ENCODE data around the gene UBE2J2. TPM values are rescaled to one million over a fixed set of nuclear protein-coding genes. Genes with fewer than 3 reads are reported as not detected.

The UBE2J2 gene
- total and polyA plus RNA-seq, 4 donors: 21.0 to 30.4 (median 25.8) TPM

GRCh38 chr1:1244192-1244811 lies 29.4 kb downstream of the UBE2J2 start:
- Histone ChIP-seq H3K27ac (ENCODE audit: low read depth in 1 of 2, low read length in 2 of 2) (no peak overlapping the region), H3K9ac (ENCODE audit: low read depth in 1 of 2, low read length in 2 of 2) (no peak overlapping the region), H3K36me3 (ENCODE audit: control insufficient read depth in 4 of 4, insufficient read depth in 3 of 4, low read depth in 1 of 4, low read length in 3 of 4) (no peaks in the 10 kb centered on the region), H3K4me1 (ENCODE audit: control insufficient read depth in 4 of 4, insufficient read depth in 4 of 4, low read length in 3 of 4) (peaks cover 7 to 19% (median 11%) of the 10 kb centered on the region in 4 donors), H3K4me3 (ENCODE audit: low read depth in 1 of 3, low read length in 3 of 3) (no peak overlapping the region), H3K9me3 (ENCODE audit: control insufficient read depth in 4 of 4, low read length in 3 of 4) (no peaks in the 10 kb centered on the region), H3K27me3 (ENCODE audit: control insufficient read depth in 4 of 4, insufficient read depth in 4 of 4, low read length in 3 of 4) (no peaks in the 10 kb centered on the region)
- WGBS: 81% methylated on average over 30 of the region's 30 CpGs
- TF ChIP-seq ZBTB33 (IDR thresholded peaks at IDR 0.05): no peak
- TF ChIP-seq JUND (IDR thresholded peaks at IDR 0.05): no peak
- no peak for TF ChIP-seq CTCF (IDR thresholded peaks at IDR 0.05; ENCODE audit: low read depth, low read length, missing input control)
- no peak for TF ChIP-seq FOXA2 (IDR thresholded peaks at IDR 0.05)
- no peak for TF ChIP-seq RXRA (IDR thresholded peaks at IDR 0.05)
- no peak for TF ChIP-seq RAD21 (IDR thresholded peaks at IDR 0.05)
- TF ChIP-seq YY1 (IDR thresholded peaks at IDR 0.05): no peak
- no peak for TF ChIP-seq HNF4G (IDR thresholded peaks at IDR 0.05)
- TF ChIP-seq REST (IDR thresholded peaks at IDR 0.05): no peak
- no peak for TF ChIP-seq HNF4A (conservative IDR thresholded peaks at IDR 0.05)
- no peak for TF ChIP-seq NR2F2 (IDR thresholded peaks at IDR 0.05)
- no peak for TF ChIP-seq FOXA1 (IDR thresholded peaks at IDR 0.05)
- no peak for TF ChIP-seq MAX (IDR thresholded peaks at IDR 0.05)
- no peak for DNase-seq (ENCODE audit: low spot score)

DNA sequence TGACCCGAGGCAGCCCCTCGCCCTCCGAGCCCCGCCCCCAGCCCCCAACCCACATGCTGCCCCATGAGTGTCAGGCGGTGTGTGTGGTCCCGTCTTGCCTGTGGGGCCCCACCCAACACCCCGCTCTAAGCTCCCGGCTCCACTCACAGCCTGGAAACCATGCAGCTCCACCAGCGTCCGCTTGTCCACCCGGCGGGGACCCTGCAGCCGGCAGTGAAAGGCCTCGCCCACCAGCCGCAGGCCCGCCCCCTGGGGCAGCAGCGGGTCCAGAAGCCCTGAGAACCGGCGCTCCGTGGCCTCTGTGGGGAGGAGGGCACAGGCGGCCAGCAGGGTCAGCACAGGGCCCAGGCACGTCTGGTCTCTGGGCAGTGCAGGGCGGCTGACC lies 29.9 kb downstream of the UBE2J2 start:
- H3K4me3 ChIP-seq (ENCODE audit: low read depth in 1 of 3, low read length in 3 of 3): no peak overlapping the region
- WGBS: 78% methylated on average over 23 of the region's 23 CpGs
- no peak for TF ChIP-seq HNF4G (IDR thresholded peaks at IDR 0.05)
- TF ChIP-seq FOXA2 (IDR thresholded peaks at IDR 0.05): no peak
- no peak for TF ChIP-seq ATF3 (IDR thresholded peaks at IDR 0.05)
- no peak for TF ChIP-seq FOXA1 (IDR thresholded peaks at IDR 0.05)
- no peak for TF ChIP-seq REST (IDR thresholded peaks at IDR 0.05)
- no peak for TF ChIP-seq YY1 (IDR thresholded peaks at IDR 0.05)
- no peak for TF ChIP-seq SP1 (IDR thresholded peaks at IDR 0.05)
- TF ChIP-seq ZBTB33 (IDR thresholded peaks at IDR 0.05): no peak
- TF ChIP-seq MAX (IDR thresholded peaks at IDR 0.05): no peak
- peaks cover 9 to 21% (median 13%) of the 10 kb centered on the region in 4 donors for H3K4me1 ChIP-seq (ENCODE audit: control insufficient read depth in 4 of 4, insufficient read depth in 4 of 4, low read length in 3 of 4)
- H3K36me3 ChIP-seq (ENCODE audit: control insufficient read depth in 4 of 4, insufficient read depth in 3 of 4, low read depth in 1 of 4, low read length in 3 of 4): no peaks in the 10 kb centered on the region
- no peak for DNase-seq (ENCODE audit: low spot score)
- no peak overlapping the region for H3K9ac ChIP-seq (ENCODE audit: low read depth in 1 of 2, low read length in 2 of 2)
- no peak overlapping the region for H3K27ac ChIP-seq (ENCODE audit: low read depth in 1 of 2, low read length in 2 of 2)
- H3K9me3 ChIP-seq (ENCODE audit: control insufficient read depth in 4 of 4, low read length in 3 of 4): no peaks in the 10 kb centered on the region
- H3K27me3 ChIP-seq (ENCODE audit: control insufficient read depth in 4 of 4, insufficient read depth in 4 of 4, low read length in 3 of 4): no peaks in the 10 kb centered on the region
